Activated naive CD8-positive, alpha-beta T cell (primary cell): ENCODE results near the gene TADA3.

Experiments used
- H3K27ac Mint-ChIP-seq: one replicate; pipeline ENCODE4 v1.8.0; 2021; ENCODE audit warnings: mixed read lengths
- H3K27me3 Mint-ChIP-seq: one replicate; pipeline ENCODE4 v1.8.0; 2021; ENCODE audit warnings: mixed read lengths
- H3K36me3 Mint-ChIP-seq: one replicate; pipeline ENCODE4 v1.8.0; 2021; ENCODE audit warnings: mixed read lengths
- H3K4me1 Mint-ChIP-seq: one replicate; pipeline ENCODE4 v1.8.0; 2021; ENCODE audit warnings: low read depth, mixed read lengths
- H3K4me3 Mint-ChIP-seq: one replicate; pipeline ENCODE4 v1.8.0; 2021; ENCODE audit warnings: mild to moderate bottlenecking, mixed read lengths
- H3K9me3 Mint-ChIP-seq: one replicate; pipeline ENCODE4 v1.8.0; 2021; ENCODE audit warnings: low read depth, mixed read lengths

Gene TADA3

DNA sequence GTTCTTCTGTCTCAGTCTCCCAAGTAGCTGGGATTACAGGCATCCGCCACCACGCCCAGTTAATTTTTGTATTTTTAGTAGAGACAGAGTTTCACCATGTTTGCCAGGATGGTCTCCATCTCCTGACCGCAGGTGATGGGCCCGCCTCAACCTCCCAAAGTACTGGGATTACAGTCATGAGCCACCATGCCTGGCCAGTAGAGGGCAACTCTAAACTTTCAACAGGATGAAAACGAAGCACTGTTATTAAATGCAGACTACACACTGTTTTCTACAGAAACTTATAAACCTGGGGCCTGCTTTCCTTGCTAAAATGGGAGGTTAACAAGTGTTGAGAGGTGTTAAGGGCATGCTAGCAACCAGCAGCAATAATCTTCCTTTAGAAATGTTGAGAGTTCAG is 8.3 kb upstream of the TADA3 start:
- Mint-ChIP-seq H3K9me3 (no peaks in the 10 kb centered on the region), H3K27ac (no peak overlapping the region), H3K27me3 (no peaks in the 10 kb centered on the region), H3K36me3 (peaks cover 6% of the 10 kb centered on the region), H3K4me1 (peaks cover 30% of the 10 kb centered on the region), H3K4me3 (no peak overlapping the region)

DNA sequence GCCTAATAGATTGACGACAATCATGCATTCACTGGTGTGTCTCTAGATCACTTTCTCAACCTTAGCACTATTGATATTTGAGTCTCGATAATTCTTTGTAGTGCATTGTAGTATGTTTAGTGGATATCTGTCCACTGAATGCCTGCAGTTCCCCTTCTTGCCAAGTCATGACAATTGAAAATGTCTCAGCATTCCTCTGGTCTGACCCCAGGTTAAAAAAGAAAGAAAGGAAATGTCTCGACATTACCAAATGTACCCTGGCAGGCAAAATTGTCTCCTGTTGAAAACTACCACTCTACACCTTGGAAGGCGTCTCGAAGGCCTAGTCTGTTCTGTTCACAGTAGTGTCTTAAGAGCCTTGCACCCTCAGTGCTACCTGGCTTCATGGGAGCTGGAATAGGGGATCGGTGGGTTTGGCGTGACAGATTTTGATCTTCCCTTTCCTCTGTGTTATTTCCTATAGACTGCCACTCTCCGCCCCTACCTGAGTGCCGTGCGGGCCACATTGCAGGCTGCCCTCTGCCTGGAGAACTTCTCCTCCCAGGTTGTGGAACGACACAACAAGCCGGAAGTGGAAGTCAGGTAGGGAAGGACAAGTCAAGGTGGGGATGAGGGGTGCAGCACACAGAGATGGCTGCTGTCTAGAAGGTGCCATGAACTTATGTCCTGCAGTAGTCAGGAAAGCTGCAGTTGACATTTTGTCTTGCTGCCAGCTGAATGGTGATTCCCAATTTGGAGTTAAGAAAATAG is 5.1 kb upstream of the TADA3 start:
- Mint-ChIP-seq H3K4me1 (peaks cover 44% of the 10 kb centered on the region), H3K4me3 (no peak overlapping the region), H3K27me3 (no peaks in the 10 kb centered on the region), H3K9me3 (no peaks in the 10 kb centered on the region), H3K27ac (peak overlapping the region; percentile 31), H3K36me3 (peaks cover 13% of the 10 kb centered on the region)

DNA sequence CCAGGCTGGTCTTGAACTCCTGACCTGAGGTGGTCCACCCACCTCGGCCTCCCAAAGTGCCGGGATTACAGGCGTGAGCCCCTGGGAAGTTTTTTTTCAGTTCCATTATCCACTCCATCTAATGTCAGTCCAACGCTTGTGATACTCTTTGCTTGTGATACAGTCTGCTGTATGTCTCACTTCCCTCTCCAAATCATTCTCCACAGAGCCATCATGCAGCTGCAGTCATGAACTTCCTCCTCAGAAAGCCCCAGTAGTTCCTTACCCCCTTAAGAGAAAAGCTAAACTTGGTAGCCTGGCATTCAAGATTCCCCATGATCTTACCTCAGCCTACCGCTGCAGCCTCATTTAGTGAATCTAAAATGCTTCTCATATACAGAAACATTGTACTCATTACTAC is 2.9 kb upstream of the TADA3 start:
- Mint-ChIP-seq H3K4me1 (peaks cover 60% of the 10 kb centered on the region), H3K27me3 (no peaks in the 10 kb centered on the region), H3K9me3 (no peaks in the 10 kb centered on the region), H3K4me3 (peak overlapping the region; percentile 85), H3K27ac (peak overlapping the region; percentile 91), H3K36me3 (peaks cover 13% of the 10 kb centered on the region)

DNA sequence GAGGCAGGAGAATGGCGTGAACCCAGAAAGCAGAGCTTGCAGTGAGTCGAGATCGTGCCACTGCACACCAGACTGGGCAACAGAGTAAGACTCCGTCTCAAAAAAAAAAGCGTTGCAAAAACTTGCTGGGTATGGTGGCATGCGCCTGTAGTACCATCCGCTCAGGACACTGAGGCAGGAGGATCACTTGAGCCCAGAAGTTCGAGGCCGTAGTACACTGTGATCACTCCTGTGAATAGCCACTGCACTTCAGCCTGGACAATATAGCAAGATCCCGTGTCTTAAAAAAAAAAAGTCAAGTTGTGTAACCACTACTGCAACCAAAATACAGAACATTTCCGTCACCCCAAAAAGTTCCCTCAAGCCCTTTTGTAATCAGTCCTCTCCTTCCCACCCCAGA is 2.1 kb upstream of the TADA3 start:
- peaks cover 62% of the 10 kb centered on the region for H3K4me1 Mint-ChIP-seq
- H3K27me3 Mint-ChIP-seq = no peaks in the 10 kb centered on the region
- H3K36me3 Mint-ChIP-seq = peaks cover 17% of the 10 kb centered on the region

DNA sequence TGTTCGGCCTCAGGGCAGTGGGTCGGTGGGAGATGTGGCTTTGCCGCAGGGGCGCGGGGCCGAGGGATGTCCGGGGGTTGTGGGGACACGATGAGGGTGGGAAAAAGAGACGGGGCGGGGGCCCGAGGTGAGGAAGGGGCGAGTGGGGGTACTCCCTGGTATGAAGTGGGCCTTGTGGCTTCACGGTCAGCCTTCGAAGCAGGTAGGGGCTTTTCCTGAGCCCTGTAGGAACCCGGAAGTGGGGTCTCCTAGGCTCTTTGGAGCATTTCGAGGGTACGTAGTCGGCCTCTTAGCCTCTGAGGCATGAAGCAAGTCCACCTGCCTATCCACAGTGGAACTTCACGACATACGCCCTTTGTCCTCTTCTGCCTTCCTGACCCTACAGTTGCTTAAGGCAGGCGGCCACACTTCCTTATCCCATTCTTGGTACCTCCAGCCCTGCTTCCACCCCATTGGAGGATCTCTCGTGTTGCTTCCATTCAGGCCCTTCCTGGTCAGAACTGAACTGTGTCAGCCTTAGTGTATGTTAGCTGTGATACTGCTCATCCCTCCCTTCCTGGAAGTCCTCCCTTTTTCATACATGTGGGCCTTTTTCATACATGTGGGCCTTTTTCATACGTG is 998 bp upstream of the TADA3 start:
- Mint-ChIP-seq H3K27ac (peak overlapping the region; percentile 100), H3K36me3 (peaks cover 20% of the 10 kb centered on the region), H3K27me3 (no peaks in the 10 kb centered on the region), H3K9me3 (no peaks in the 10 kb centered on the region), H3K4me3 (peak overlapping the region; percentile 99), H3K4me1 (peaks cover 65% of the 10 kb centered on the region)

More for the DNA sequence above, 2.1 kb upstream of the TADA3 start:
- Mint-ChIP-seq H3K27ac (peak overlapping the region; percentile 100), H3K4me3 (peak overlapping the region; percentile 99), H3K9me3 (no peaks in the 10 kb centered on the region)

DNA sequence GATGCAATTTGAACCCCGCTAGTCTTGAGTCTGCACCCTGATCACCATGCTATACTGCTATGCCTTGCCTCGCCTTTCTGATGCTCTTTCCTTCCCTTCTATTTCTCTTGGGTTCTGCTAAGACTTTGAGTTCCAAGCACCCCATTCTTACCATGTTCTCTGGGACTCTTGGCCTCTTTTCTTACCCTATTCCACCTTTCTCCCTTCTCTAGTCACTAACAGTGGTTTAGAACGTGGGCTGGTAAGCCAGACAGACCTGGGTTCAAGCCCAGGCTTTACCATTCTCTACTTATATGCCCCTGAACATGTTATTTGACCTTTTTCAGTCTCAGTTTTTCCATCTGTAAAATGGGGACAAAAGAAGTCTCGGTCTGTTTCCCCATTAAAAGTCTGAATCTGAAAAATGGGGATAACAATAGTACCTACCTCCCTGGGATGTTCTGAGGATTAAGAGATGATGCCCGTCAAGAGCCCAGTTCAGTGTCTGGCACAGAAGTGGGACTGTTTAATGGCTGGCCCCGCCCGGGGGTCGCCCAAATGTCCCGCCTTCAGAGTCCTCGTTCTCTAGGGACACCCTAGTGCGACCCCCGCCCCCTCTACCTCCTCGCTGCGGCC is 376 bp downstream of the TADA3 start:
- peaks cover 24% of the 10 kb centered on the region for H3K36me3 Mint-ChIP-seq
- H3K27me3 Mint-ChIP-seq = no peaks in the 10 kb centered on the region

DNA sequence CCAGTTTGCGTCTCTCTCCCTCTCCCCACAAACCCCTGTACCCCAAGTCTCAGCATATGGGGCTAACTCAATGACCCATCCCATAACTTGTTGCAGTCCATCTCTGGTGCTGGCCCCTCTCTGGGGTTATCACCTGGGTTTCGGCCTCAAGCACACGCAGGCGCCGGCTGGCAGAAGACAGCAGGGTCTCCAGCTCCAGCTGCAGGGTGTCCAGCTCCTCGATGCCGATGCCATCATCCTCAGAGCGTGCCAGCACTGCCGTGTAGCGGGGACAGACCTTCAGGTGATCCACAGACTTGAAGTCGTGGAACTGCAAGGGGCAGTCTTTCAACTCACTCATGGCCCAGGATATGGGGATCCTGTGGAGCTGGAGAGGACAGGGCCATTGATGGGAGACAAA is 1.1 kb downstream of the TADA3 start:
- H3K27ac Mint-ChIP-seq = no peak overlapping the region
- H3K4me3 Mint-ChIP-seq = peak overlapping the region; percentile 99
- H3K9me3 Mint-ChIP-seq = no peaks in the 10 kb centered on the region
- no peaks in the 10 kb centered on the region for H3K27me3 Mint-ChIP-seq
- H3K36me3 Mint-ChIP-seq = peaks cover 27% of the 10 kb centered on the region
- peaks cover 65% of the 10 kb centered on the region for H3K4me1 Mint-ChIP-seq

More for the DNA sequence above, 376 bp downstream of the TADA3 start:
- no peaks in the 10 kb centered on the region for H3K9me3 Mint-ChIP-seq
- peak overlapping the region; percentile 100 for H3K27ac Mint-ChIP-seq
- H3K4me1 Mint-ChIP-seq = peaks cover 63% of the 10 kb centered on the region
- H3K4me3 Mint-ChIP-seq = peak overlapping the region; percentile 99

DNA sequence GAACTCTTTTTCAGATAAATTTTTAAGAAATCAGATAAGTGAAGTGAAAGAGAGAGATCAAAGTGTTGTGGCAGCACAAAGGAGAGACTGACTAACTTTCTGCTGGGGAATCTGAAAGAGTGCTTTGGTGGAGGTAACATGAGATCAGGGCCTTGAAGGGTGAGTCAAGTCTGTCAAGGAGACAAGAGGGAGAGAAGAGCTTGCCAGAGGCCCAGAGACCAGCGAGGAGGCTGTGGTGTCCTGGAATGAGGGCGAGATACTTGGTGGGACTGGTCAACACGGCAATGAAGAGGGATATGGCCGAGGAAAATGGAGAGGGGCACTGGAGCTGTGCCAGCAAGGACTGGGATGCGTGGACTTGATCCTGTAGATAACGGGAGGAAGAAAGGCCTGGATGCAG is 4.6 kb downstream of the TADA3 start:
- Mint-ChIP-seq H3K4me1 (peaks cover 53% of the 10 kb centered on the region), H3K36me3 (peaks cover 20% of the 10 kb centered on the region), H3K9me3 (no peaks in the 10 kb centered on the region), H3K27ac (peak overlapping the region; percentile 96), H3K4me3 (peak overlapping the region; percentile 69), H3K27me3 (no peaks in the 10 kb centered on the region)

DNA sequence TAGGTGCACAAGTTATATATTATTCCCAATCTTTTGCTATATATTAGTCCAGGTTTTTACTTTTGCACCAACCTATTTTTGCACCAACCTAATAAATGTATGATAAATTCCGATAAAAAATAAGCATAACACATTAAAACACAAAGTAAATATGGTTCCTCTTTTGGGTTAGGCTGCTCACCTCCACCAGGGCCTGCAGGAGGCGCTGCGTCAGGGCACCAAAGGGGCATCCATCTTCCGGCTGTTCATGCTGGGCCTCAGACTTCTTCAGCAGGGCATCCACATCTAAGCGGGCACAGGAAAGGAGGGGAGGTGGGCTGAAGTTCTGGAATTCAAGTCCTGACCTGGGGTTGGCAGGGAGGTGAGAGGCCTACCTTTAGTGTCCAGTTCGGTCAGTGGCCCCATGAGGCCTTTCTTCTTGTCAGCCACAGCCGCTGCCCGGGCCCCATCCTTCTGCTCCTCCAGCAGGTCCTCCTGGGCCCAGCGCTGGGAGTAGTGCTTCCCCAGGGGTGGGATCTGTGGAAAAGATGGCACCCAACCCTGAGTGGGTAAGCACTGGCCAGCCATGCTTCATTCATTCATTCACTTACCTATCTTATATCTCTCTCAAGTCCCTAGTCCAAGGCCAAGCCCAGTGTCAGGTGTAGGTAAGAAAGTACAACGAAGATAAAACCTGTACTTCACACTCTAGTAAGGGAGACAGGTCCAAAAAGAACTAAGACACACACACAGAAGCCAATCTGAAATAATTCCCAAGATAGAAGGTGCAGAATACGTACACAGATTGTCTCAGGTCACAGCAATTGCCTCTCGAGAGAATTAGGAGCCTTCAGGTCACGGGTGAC is 5.2 kb downstream of the TADA3 start:
- peak overlapping the region; percentile 96 for H3K27ac Mint-ChIP-seq
- H3K4me3 Mint-ChIP-seq = peak overlapping the region; percentile 69
- H3K36me3 Mint-ChIP-seq = peaks cover 20% of the 10 kb centered on the region
- no peaks in the 10 kb centered on the region for H3K9me3 Mint-ChIP-seq
- peaks cover 60% of the 10 kb centered on the region for H3K4me1 Mint-ChIP-seq
- no peaks in the 10 kb centered on the region for H3K27me3 Mint-ChIP-seq

DNA sequence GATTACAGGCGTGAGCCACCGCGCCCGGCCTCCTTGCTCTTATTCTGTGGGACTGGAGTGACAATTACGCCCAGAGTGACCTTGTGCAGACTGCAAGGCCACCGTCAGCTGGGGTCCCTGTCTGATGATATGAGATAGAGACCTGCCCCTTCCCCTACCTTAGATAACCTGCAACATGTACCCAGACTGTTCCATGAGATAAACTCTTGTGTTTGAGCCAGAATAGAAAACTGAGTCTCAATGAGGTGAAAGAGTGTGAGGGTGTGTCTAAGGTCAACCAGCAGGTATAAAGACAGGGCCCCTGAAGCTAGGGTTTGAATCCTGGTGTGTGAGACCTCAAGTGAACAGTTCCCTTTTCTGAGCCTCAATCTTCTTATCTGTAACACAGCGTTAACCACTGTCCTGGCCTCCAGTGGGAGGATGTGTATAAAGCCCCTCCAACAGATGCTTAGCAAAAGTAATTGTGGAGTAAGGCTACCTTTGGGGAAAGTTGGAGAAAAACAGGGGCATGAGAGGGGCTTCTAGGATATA is 6.0 kb downstream of the TADA3 start:
- no peaks in the 10 kb centered on the region for H3K9me3 Mint-ChIP-seq
- no peaks in the 10 kb centered on the region for H3K27me3 Mint-ChIP-seq
- H3K27ac Mint-ChIP-seq = peak overlapping the region; percentile 58
- peaks cover 58% of the 10 kb centered on the region for H3K4me1 Mint-ChIP-seq
- H3K36me3 Mint-ChIP-seq = peaks cover 20% of the 10 kb centered on the region
- H3K4me3 Mint-ChIP-seq = no peak overlapping the region

DNA sequence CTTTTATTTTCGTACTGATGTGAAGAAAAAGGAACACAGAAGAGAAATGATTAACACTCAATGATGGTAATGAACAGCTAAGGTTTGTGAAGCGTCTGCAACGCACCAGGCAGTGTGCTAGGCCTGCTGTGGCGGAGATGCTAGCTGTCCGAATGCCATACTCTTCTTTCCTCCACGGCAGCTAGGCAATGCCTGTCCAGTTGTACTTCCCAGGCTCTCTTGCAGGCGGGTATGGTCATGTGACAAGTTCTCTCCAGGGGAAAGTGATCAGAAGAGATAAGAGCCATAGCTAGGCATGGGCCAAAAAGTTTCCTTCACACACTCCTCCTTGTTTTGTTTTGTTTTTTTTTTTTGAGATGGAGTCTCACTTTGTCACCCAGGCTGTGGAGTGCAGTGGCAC is 6.7 kb downstream of the TADA3 start:
- peaks cover 57% of the 10 kb centered on the region for H3K4me1 Mint-ChIP-seq
- H3K27me3 Mint-ChIP-seq = no peaks in the 10 kb centered on the region
- H3K27ac Mint-ChIP-seq = peak overlapping the region; percentile 22
- no peaks in the 10 kb centered on the region for H3K9me3 Mint-ChIP-seq
- H3K36me3 Mint-ChIP-seq = peaks cover 24% of the 10 kb centered on the region
- no peak overlapping the region for H3K4me3 Mint-ChIP-seq

DNA sequence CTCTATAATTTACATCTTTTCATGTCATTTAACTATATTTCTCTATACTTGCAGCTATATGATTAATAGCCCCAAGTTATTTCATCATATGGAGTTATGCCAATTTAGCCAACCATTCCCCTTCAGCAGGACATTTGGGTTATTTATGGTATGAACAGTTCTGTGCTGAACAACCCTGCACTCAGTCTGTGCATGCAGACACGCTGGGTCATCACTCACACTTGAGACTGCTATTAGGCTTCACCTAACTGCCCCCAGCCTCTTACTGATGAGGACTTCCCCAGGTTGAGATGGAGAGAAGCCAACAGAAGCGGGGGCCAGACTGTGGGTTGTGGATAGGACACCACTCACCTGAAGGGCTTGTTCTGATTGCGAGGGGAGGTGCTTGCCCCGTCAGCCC is 7.3 kb downstream of the TADA3 start:
- Mint-ChIP-seq H3K4me3 (no peak overlapping the region), H3K36me3 (peaks cover 25% of the 10 kb centered on the region), H3K4me1 (peaks cover 57% of the 10 kb centered on the region), H3K27ac (no peak overlapping the region), H3K9me3 (no peaks in the 10 kb centered on the region), H3K27me3 (no peaks in the 10 kb centered on the region)

DNA sequence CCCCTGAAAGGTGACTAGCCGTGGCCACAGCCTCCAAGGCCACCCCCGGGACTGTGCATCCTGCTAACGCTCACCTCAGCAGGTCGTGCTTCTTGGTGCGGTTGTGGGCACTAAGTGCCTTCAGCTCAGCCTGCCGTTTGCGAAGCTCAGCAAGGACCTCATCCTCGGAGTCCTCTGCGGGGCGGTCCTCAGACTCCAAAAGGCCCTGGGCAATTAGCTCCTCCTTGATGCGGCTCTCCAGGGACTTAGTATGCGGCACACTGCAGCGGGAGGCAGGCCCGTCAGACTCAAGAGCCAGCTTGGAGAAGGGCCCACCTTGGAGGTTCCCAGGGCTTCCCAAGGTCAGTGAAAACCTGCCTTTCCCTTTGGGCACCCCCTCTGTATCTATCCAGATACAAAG is 8.3 kb downstream of the TADA3 start:
- Mint-ChIP-seq H3K4me1 (peaks cover 60% of the 10 kb centered on the region), H3K36me3 (peaks cover 20% of the 10 kb centered on the region), H3K9me3 (no peaks in the 10 kb centered on the region), H3K27ac (no peak overlapping the region), H3K27me3 (no peaks in the 10 kb centered on the region), H3K4me3 (no peak overlapping the region)

DNA sequence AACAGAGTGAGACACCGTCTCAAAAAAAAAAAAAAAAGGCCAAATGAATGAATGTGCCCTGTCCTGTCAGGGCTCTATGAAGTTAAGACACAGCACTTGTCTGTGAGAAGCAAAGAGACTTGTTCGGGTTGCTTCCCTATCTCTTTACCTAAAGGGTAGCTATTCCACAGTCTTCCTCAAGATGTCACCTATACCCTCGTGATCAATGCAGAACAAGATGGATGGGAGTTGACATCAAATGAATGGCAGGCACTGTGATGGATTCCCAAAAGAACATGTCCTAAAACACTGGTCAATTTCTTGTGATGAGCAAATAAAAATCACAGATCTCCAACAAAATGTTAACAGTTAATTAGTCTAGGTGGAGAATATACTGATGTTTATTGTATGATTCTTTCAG is 9.5 kb downstream of the TADA3 start:
- peaks cover 19% of the 10 kb centered on the region for H3K36me3 Mint-ChIP-seq
- H3K27me3 Mint-ChIP-seq = no peaks in the 10 kb centered on the region
- H3K27ac Mint-ChIP-seq = no peak overlapping the region
- peaks cover 69% of the 10 kb centered on the region for H3K4me1 Mint-ChIP-seq
- H3K9me3 Mint-ChIP-seq = no peaks in the 10 kb centered on the region
- no peak overlapping the region for H3K4me3 Mint-ChIP-seq
